GM23338 (cell line): ENCODE data around the gene STAT5B. TPM values are rescaled to one million over a fixed set of nuclear protein-coding genes. Genes with fewer than 3 reads are reported as not detected.

Source experiments
- ATAC-seq: fragments of 200-7000 bp; cut with Tn5 transposase; 3 replicates; pipeline ENCODE4 v1.9.1; 2020
- DNase-seq: peaks from one replicate; pipeline ENCODE4 v3.0.0-alpha.2; 2015; ENCODE audit warnings: low spot score
- H2AFZ ChIP-seq: fragments of 200-600 bp; sonication (generic); 2 replicates; pipeline ENCODE4 v1.8.0; 2016; ENCODE audit warnings: antibody characterized with exemption, mild to moderate bottlenecking, moderate library complexity
- H3F3A ChIP-seq: fragments of 200-600 bp; sonication (generic); replicated peaks from 2 replicates; pipeline ENCODE4 v1.8.0; 2017; ENCODE audit warnings: antibody characterized with exemption, mixed run types, low read depth
- H3K27ac ChIP-seq: fragments of 200-600 bp; sonication (generic); 2 replicates; pipeline ENCODE4 v1.6.1; 2016; ENCODE audit warnings: low read depth
- H3K27me3 ChIP-seq: fragments of 200-600 bp; sonication (generic); 2 replicates; pipeline ENCODE4 v1.8.0; 2016; ENCODE audit warnings: mild to moderate bottlenecking, mixed run types, moderate library complexity; ENCODE audit not compliant: insufficient read depth
- H3K36me3 ChIP-seq: fragments of 200-600 bp; sonication (generic); 2 replicates; pipeline ENCODE4 v1.8.0; 2016; ENCODE audit warnings: mild to moderate bottlenecking; ENCODE audit not compliant: insufficient read depth
- H3K4me1 ChIP-seq: fragments of 200-600 bp; sonication (generic); 2 replicates; pipeline ENCODE4 v1.8.0; 2016; ENCODE audit warnings: mild to moderate bottlenecking, moderate library complexity; ENCODE audit not compliant: insufficient read depth
- H3K4me2 ChIP-seq: fragments of 200-600 bp; sonication (generic); 2 replicates; pipeline ENCODE4 v1.7.1; 2017; ENCODE audit warnings: mixed run types
- H3K4me3 ChIP-seq: fragments of 200-600 bp; sonication (generic); 2 replicates; pipeline ENCODE4 v1.6.1; 2016; ENCODE audit warnings: mixed run types
- H3K79me2 ChIP-seq: fragments of 200-600 bp; sonication (generic); replicated peaks from 2 replicates; pipeline ENCODE4 v1.8.0; 2017; ENCODE audit warnings: mild to moderate bottlenecking; ENCODE audit not compliant: insufficient read depth
- H3K9me2 ChIP-seq: fragments of 200-600 bp; sonication (generic); 2 replicates; pipeline ENCODE4 v1.8.0; 2017; ENCODE audit not compliant: insufficient read depth
- H4K20me1 ChIP-seq: fragments of 200-600 bp; sonication (generic); replicated peaks from 2 replicates; pipeline ENCODE4 v1.8.0; 2017; ENCODE audit warnings: mild to moderate bottlenecking; ENCODE audit not compliant: insufficient read depth
- H3K27ac Mint-ChIP-seq: 2 replicates; pipeline ENCODE4 v1.8.0; 2020; ENCODE audit warnings: inconsistent platforms, mild to moderate bottlenecking, moderate library complexity, mixed read lengths
- H3K27me3 Mint-ChIP-seq: 3 replicates; pipeline ENCODE4 v1.8.0; 2022; ENCODE audit warnings: low read depth, mild to moderate bottlenecking, moderate library complexity, mixed read lengths, inconsistent platforms; ENCODE audit not compliant: insufficient read depth, poor library complexity
- H3K36me3 Mint-ChIP-seq: 3 replicates; pipeline ENCODE4 v1.8.0; 2021; ENCODE audit warnings: low read depth, mild to moderate bottlenecking, inconsistent platforms, moderate library complexity, mixed read lengths
- H3K4me1 Mint-ChIP-seq: 3 replicates; pipeline ENCODE4 v1.8.0; 2020; ENCODE audit warnings: mild to moderate bottlenecking, inconsistent platforms, mixed read lengths
- H3K4me3 Mint-ChIP-seq: 3 replicates; pipeline ENCODE4 v1.8.0; 2021; ENCODE audit warnings: moderate library complexity, mild to moderate bottlenecking, inconsistent platforms, mixed read lengths
- H3K9me3 Mint-ChIP-seq: 3 replicates; pipeline ENCODE4 v1.8.0; 2020; ENCODE audit warnings: moderate library complexity, mild to moderate bottlenecking, inconsistent platforms, mixed read lengths
- CREB1 ChIP-seq: fragments of 250-450 bp; sonication (Bioruptor Pico); IDR thresholded peaks from 2 replicates; pipeline ENCODE4 v1.5.0; 2020; ENCODE audit warnings: low read depth, mild to moderate bottlenecking, moderate library complexity
- NANOG ChIP-seq: IDR thresholded peaks from 2 replicates; pipeline ENCODE4 v1.6.1; 2016; ENCODE audit warnings: antibody characterized with exemption, borderline replicate concordance
- POLR2AphosphoS5 ChIP-seq: IDR thresholded peaks from 2 replicates; pipeline ENCODE4 v1.6.1; 2016; ENCODE audit warnings: antibody characterized with exemption, low read depth
- STAT1 ChIP-seq: IDR thresholded peaks from one replicate; pipeline ENCODE4 v1.6.1; 2016; ENCODE audit warnings: antibody characterized with exemption; ENCODE audit not compliant: unreplicated experiment
- ZNF114 ChIP-seq: fragments of 250-450 bp; sonication (Bioruptor Pico); IDR thresholded peaks from 2 replicates; pipeline ENCODE4 v1.5.0; 2020; ENCODE audit warnings: mild to moderate bottlenecking, moderate library complexity
- ZNF331 ChIP-seq: fragments of 250-450 bp; sonication (Bioruptor Pico); IDR thresholded peaks from 2 replicates; pipeline ENCODE4 v1.5.0; 2020; ENCODE audit warnings: low read depth, mild to moderate bottlenecking, moderate library complexity
- polyA plus RNA-seq: library from polyadenylated mRNA; unstranded; fragments of >200 nt; fragmentation: Nextera tagmentation; extraction: Ambion mirVana; gene quantifications from 2 replicates; pipeline ENCODE4 v1.2.1, GENCODE V29; 2016
- total RNA-seq: library from RNA; depleted of rRNA; stranded (reverse); fragments of >200 nt; shearing (Covaris generic); gene quantifications from 2 replicates; pipeline ENCODE4 v1.2.3, GENCODE V29; 2014
- TF ChIP-seq, protein P1 (sequence below), 2 experiments: fragments of 200-600 bp in 1 of 2; sonication (generic) in 1 of 2; conservative IDR thresholded peaks; 2 replicates each; pipeline versions ENCODE4 v1.5.1 to v1.6.1; 2016 to 2017; ENCODE audit warnings: antibody characterized with exemption in 2 of 2, low read depth in 2 of 2, mild to moderate bottlenecking in 2 of 2, moderate library complexity in 1 of 2

STAT5B gene
- total and polyA plus RNA-seq, 2 experiments from 2014 or later, result 13.9 to 60.5 TPM

DNA sequence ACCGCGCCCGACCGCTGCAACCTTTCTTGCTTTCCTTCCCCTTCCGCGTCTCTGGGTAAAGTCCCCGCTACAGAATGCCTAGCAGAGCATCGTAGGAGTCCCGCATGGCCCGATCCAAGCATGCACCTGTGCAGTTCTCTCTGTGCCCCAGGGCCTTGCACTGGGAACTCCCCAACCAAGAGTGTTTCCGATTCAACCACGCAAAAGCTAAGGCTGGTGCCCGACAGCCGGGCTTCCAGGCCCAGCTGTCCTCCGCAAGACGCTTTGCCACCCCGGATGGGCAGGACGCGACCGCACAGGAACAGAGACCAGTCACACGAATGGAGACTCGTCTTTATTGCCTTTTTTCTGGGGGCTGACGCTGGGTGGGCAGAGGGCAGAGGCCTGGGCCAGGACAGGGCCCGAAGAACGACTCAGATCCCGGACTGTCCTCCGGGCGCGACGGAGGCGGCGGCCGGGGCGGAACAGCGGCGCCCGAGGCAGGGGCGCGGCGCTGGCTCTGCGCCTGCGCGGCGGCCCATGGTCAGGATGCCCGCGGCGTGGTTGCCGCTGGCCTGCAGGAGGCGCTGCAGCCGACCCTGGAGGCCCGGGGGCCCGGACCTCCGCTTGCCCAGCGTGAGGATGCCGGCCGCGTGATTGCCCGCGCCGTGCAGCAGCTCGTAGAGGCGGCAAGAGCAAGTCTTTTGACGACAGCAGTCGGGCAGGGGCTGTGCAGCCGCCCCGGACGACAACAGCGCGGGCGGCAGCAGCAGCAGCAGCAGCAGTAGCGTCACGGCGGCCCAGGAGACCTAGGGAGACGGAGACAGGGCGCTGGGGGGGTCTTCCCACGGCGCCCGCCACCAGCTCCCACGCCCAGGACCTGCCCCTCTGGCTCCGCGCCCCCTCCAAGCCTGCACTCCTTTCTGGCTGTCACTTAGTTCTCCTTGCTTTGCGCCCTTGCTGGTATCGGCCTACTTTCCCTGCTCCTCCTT is 92.2 kb downstream of the STAT5B start:
- H3K27me3 ChIP-seq, result peaks cover 52% of the 10 kb centered on the region
- H3K9me3 Mint-ChIP-seq, result no peaks in the 10 kb centered on the region

DNA sequence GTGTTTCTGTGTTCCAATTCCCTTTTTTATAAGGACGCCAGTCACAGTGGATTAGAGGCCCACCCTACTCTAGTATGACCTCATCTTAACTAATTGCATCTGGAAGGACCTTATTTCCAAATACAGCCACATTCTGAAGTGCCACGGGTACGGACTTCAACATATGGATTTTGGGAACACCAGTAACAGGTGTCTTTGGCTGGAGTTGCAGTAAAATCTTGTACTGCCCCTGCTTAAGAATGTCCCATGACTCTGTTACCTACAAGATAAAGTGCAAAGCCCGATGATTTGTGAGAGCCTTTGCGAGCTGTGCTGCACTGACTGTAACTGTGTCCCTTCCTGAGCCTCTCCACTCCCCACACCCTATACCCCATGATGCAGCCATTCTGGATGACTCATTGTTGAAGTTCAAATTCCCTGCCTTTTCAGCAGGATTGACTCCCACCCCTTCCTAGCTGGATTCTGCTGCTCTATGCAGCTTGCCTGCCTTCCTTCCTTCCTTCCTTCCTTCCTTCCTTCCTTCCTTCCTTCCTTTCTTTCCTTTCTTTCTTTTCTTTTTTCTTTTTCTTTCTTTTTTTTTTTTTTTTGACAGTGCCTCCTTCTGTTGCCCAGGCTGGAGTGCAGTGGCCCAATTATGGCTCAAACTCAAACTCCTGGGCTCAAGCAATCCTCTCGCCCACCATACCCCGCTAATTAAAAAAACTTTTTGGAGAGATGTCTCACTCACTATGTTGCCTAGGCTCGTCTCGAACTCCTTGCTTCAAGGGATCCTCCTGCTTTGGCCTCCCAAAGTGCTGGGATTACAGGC is 93.1 kb downstream of the STAT5B start:
- no peaks in the 10 kb centered on the region for H3K36me3 Mint-ChIP-seq
- TF ChIP-seq ZNF331, result no peak
- no peak for TF ChIP-seq POLR2AphosphoS5
- no peak for TF ChIP-seq ZNF114 (CRISPR knock-in tag)

More for the DNA sequence above, 92.2 kb downstream of the STAT5B start:
- Histone ChIP-seq H3K36me3 (no peaks in the 10 kb centered on the region), H3F3A (peaks cover 14% of the 10 kb centered on the region), H3K4me2 (peak overlapping the region; percentile 98), H3K4me3 (peak overlapping the region; percentile 84), H4K20me1 (peaks cover 4% of the 10 kb centered on the region; the same call in 1 of the 2 replicates), H3K27ac (no peak overlapping the region), H3K4me1 (peaks cover 13% of the 10 kb centered on the region; the same call in 1 of the 2 replicates), H2AFZ (peak overlapping the region; percentile 100), H3K9me2 (no peaks in the 10 kb centered on the region), H3K79me2 (no peaks in the 10 kb centered on the region)
- H3K4me3 Mint-ChIP-seq, result peak overlapping the region; percentile 76
- DNase-seq (peak; percentile 89), ATAC-seq (peak; percentile 53)
- H3K36me3 Mint-ChIP-seq, result no peaks in the 10 kb centered on the region
- peaks cover 58% of the 10 kb centered on the region for H3K27me3 Mint-ChIP-seq
- peaks cover 33% of the 10 kb centered on the region for H3K4me1 Mint-ChIP-seq
- H3K27ac Mint-ChIP-seq, result no peak overlapping the region
- TF ChIP-seq, protein P1, sequence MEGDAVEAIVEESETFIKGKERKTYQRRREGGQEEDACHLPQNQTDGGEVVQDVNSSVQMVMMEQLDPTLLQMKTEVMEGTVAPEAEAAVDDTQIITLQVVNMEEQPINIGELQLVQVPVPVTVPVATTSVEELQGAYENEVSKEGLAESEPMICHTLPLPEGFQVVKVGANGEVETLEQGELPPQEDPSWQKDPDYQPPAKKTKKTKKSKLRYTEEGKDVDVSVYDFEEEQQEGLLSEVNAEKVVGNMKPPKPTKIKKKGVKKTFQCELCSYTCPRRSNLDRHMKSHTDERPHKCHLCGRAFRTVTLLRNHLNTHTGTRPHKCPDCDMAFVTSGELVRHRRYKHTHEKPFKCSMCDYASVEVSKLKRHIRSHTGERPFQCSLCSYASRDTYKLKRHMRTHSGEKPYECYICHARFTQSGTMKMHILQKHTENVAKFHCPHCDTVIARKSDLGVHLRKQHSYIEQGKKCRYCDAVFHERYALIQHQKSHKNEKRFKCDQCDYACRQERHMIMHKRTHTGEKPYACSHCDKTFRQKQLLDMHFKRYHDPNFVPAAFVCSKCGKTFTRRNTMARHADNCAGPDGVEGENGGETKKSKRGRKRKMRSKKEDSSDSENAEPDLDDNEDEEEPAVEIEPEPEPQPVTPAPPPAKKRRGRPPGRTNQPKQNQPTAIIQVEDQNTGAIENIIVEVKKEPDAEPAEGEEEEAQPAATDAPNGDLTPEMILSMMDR (conservative IDR thresholded peaks at IDR 0.05; ENCODE audit: low read depth in 2 of 2), result peak; percentile 57 to 80
- peak; percentile 41; the same call in 1 of the 2 replicates for TF ChIP-seq CREB1 (CRISPR knock-in tag)
- TF ChIP-seq NANOG, result no peak
- TF ChIP-seq STAT1, result no peak
- peak; percentile 62 for TF ChIP-seq POLR2AphosphoS5

More for the DNA sequence above, 93.1 kb downstream of the STAT5B start:
- H3K36me3 ChIP-seq, result no peaks in the 10 kb centered on the region
- H3K9me2 ChIP-seq, result no peaks in the 10 kb centered on the region
- H3K4me1 Mint-ChIP-seq, result peaks cover 35% of the 10 kb centered on the region
- peak overlapping the region; percentile 98 for H3K4me2 ChIP-seq
- H4K20me1 ChIP-seq, result peaks cover 4% of the 10 kb centered on the region; the same call in 1 of the 2 replicates
- H3K27ac Mint-ChIP-seq, result no peak overlapping the region
- H3K27me3 Mint-ChIP-seq, result peaks cover 58% of the 10 kb centered on the region
- no peak overlapping the region for H3K27ac ChIP-seq
- ATAC-seq (no peak), DNase-seq (no peak)
- peak overlapping the region; percentile 84 for H3K4me3 ChIP-seq
- no peaks in the 10 kb centered on the region for H3K79me2 ChIP-seq
- peaks cover 52% of the 10 kb centered on the region for H3K27me3 ChIP-seq
- peak overlapping the region; percentile 76 for H3K4me3 Mint-ChIP-seq
- H3K4me1 ChIP-seq, result peaks cover 13% of the 10 kb centered on the region; the same call in 1 of the 2 replicates
- no peaks in the 10 kb centered on the region for H3K9me3 Mint-ChIP-seq
- peaks cover 14% of the 10 kb centered on the region for H3F3A ChIP-seq
- H2AFZ ChIP-seq, result peak overlapping the region; percentile 100
